RPMI8226 (cell line): ENCODE data around the gene HILPDA.
A peak's percentile ranks its signal among the peaks of the same experiment; 100 is the strongest.

Source experiments
- DNase-seq: peaks from one replicate; pipeline ENCODE4 v3.0.0-alpha.2; 2015

Gene HILPDA, protein sequence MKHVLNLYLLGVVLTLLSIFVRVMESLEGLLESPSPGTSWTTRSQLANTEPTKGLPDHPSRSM

DNA sequence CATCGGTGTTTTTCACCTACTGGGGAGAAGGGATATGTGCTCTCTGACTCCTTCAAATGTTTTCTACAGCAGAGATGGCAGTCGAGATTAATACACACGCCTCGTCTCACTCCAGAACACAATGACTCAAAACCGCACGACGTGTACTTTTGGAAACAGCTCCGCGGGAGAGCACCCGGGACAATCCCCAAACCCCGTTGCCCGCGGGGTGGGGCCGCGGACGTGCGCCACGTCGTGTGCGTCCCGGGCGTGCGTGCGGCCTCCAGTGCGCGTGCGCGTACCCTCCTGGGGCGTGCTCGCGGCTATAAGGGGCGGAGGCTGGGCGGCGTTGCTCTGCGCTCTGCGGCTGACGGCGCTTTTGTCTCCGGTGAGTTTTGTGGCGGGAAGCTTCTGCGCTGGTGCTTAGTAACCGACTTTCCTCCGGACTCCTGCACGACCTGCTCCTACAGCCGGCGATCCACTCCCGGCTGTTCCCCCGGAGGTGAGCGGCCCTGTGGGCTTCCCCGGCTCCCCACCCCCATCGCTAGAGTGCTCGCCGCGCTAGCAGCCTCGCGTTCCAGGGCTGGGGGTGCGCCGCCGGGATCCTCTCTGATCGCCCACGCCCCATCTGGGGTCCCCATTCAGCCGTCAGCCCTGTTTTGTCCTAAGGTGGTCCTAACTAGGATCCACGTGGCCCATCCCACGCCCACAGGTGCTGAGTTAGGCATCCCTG lies at the start of gene HILPDA:
HILPDA (plus strand) TSS at position 336 of the 712 bp plus-strand sequence. CDS start 1,391 bp downstream, outside the sequence.
- peak; percentile 97 for DNase-seq

DNA sequence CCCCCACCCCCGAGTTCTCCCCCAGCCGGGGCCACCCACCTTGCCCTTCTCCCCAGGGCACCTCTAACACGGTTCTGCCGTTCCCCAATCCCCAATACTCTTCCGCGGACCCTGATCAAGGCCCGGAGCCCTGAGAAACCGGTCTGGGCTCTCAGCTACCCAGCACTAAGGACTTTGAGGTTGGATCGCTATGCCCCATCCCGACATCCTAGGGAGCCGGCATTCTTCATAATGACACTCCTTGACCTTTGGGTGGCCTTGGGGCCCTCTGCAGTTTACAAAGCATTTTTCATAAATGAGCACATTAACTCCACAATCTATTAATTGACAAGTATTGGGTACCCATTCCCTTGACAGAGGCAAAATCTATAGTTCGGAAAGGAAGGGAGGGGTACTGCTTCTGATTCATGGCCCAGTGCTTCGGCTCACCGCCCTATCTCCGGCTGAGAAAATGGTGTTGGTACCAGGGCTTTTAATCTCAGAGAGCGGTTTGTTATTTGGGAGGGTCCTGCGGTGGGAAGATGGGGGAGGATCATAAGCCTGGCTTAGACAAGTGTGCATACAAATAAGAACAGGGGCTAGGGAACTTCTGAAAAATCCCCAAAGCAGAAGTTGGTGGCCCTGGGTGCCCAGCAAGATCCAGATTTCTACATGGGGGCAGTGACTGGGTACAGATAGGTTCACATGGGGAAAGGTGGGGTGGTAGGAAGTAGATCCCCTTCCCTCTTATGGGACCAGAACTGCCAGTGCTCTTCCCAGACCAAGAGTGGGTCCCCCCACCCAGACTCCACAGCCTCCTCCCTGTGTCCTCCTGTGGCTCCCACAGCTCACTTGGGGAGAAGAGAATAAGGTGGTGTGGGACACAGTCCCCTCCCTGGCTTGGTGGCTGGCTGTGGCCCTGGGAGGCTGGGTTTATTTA lies 49.1 kb upstream of the HILPDA start:
- no peak for DNase-seq

DNA sequence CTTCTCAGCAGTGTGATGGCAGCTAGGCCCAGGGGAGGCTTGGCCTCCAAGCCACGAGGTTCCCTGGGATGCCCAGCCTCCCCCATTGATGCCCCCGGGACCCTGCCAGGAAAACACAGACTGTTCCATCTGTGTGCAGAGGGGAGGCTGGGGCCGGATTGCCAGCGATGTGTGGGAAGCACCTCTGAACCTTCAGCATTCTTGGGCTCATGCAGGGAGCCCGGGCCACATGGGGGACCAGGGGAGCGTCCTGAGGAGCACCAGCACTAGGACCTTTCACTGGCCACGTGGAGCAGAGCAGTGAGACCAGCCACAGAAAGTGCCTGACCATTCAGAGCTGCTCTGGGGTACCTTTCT lies 48.5 kb upstream of the HILPDA start:
- DNase-seq = no peak

DNA sequence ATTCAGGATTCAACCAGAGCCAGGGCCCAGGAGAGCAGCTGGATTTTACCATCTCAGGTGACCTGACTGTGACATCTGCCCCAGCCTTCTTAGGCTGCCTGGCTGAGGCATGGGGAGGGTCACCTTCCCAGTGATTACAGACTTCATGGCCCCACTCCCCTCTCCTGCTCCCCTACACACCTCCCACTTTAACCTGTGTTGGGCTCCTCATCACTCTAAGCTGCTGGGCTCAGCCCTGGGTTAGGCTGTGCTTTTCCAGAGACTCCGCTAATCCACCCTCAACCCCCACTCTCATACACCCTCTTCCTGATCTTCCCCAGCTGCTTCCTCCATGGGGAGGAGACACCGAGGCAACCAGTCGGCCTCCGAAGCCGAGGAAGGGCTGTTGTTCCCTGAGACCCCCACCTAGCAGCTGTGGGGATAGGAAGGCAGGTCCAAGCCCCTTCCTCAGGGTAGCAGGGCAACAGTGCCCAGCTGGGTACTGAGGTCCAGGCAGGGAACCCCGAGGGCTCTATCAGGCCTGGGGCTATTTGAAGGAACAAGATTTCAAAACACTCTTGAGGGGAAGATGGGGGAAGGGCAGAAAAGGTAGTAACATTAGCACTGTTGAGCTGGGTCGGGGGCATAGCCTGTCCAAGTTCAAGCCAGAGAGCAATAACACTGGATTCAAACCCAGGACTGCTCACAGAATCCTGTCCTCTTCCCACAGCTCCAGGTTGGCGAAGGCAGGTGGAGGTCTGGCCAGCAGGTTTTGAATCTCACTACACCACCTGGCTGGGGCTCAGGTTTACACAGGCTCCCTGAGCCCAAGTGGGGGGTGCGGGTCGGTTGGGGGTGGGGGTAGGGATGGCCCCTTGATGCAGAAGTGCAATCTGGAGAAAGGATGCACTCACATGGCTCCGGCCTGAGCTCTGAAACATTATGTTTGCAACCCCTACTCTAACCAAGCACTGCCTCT lies 47.6 kb upstream of the HILPDA start:
- DNase-seq = no peak

DNA sequence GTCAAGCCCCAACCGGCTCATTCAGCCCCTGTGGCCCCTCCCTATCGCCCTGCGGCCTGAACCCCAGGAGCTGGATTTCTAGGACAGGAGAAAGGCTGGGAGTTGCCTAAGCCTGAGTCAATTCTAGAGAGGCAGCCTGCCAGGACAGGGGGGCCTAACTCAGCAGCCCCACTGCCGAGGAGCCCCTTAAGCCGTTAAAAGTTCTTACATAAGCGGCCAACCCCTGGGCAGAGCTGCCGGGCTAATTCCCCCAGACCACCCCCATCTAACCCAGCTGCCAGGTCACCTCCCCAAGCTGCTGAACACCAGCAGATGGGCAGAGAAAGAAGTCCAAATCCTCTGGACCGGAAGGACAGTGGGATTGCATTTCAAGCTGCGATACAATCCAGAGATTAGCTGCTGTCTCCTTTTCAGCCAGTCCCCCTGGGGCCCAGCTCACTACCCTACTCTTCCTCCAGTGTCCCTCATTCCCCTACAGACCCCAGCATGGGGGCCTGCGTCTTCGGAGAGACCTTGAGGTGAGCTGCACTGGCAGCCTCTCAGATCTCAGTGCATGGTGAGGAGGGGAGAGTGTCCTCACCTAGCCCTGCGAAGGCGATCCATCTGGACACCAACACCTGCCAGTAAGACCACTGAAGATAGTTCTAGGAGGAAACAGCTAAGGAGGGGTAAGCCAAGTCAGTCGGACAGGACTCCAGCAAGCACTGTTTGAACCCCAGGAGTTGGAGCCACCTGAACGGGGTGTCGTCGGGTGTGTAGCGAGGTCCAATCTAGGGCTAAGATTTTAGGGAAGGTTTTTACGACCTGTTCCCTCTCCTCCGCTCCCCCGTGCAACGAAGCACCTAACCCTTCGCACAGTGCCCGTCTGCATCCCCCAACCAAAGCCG lies 46.7 kb upstream of the HILPDA start:
- peak; percentile 31 for DNase-seq

DNA sequence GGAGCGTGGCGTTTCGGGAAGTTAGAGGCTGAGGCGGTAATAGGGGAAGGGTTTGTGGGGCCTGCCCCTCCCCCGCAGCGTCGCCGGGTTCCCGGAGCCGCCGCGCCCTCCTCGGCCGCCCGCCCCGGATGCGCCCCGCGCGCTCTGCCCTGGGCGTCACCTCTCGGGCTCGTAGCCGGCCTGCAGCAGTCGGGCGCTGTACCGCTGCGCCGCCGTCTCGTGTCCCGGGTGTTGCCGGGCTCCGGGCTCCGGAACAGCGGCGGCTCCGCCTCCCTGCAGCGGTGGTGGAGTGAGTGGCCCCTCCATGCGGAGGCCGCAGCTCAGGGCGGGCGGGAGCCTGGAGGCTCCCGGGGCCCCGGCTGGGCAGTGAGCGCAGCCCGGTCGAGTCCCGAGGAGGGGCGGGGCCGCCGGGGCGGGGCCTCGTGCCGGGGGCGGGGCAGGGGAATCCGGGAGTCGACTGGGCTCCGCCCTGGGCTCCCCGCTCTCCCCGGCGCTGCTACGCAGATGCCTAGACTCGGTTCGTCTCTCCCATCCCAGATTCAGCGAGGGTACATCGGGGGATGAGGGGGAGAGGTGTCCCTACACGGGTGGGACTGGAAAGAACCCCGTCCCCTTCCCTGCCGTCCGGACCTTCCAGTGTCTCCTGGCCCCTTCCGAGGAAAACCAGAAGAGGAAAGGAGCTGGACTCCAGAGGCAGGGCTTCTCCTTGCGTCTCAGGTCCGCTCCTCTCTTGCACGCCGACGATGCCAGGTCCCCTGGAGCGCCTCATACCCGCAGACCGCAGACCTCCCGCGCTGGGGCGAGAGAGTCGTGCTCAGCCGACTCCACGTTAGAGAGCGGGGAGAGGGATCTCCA lies 45.9 kb upstream of the HILPDA start, which contains the start of gene IMPDH1:
IMPDH1 (minus strand) TSS at position 387 of the 855 bp plus-strand sequence; CDS start at position 306, 81 bp downstream.
- DNase-seq = peak; percentile 89

DNA sequence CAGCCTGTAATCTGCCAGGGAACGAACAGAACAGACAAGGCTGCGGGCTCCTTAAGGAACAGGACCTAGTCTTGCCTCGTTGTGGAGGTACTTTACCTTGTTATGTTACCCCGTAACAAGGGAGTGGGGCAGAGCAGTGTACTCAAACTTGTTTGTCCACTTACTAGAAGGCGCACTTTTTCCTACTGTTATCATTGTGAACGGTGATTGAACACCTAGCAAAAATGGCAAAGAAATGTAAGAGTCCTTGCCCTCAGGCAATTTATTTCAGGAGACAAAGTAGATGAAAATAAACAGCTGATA lies 45.3 kb upstream of the HILPDA start:
- no peak for DNase-seq

DNA sequence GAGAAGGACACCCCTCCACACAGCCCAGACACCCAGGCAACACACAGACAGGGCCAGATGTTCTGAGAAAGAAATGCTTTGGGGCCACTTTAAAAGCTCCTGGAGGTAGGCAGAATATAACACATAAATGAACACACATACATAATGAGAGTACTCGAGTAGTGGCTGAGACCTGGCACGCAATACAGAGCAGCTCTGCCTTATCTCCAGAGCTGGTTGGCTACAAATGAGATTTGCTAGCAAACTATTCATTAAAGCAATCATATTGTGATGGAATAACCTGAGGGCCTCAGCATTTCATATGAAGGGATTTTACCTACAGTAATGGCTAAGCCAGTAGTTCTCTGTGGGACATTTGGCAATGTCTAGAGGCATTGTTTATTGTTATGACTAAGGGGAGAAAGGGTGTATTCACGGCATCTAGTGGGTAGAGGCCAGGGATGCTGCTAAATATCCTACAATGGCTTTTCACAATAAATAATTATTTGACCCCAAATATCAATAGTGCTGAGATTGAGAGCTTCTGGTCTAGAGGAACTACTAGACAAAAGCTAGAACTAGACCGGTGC lies 40.4 kb upstream of the HILPDA start:
- no peak for DNase-seq

DNA sequence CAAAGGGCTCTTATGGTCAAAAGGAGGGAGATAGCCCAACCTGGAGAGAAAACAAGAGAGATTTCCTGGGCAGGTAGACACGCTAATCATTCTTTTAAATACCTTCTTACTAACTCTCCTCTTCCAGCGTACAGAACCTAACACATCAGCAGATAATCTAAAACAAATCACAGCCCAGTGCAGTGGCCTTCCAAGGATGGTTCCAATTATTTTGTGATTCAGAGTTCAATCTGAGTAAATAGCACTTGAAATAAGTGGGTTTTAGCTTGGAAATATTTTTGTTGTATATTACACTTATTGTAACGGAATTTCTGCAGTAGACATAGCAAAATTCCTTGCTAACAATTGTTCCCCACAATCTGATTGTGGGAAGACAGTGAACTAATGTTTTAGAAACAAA lies 38.6 kb upstream of the HILPDA start:
- no peak for DNase-seq

DNA sequence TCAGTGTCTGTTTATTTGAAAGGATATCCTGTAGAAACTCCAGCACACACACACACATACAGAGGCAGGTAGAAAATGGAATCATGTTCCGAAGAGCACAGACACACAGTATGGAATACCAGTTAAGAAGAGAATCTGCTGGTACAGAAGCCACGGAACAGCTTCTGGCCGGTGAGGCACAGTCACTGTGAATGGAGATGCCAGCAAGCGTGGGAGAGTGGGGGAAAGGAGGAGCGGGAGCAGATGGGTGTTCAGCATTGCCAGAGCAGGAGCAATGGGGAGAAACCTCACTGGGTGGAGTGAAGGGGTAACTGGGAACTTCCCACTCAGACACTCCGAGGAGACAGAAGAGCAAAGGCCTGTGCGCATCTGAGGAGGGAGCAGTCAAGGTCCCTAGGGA lies 36.4 kb upstream of the HILPDA start:
- DNase-seq = no peak

DNA sequence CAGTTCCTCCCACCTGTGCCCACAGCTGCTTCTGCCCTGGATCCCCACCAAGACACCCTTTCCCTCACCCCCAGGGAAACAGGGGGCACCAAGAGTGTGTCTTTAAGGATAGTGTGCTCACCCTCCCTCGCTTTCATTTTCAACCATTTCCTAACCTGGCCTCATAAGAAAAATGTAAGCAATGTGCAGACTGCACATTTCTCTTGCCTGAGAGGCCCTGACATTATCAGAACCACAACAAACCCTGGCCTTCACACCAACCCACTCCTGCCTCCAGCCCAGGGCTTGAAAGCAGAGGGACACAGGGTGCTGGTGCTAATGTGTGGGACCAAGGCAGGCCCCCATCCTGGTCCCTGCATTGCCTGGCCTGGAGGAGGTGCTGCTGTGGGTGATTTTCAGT lies 34.9 kb upstream of the HILPDA start:
- DNase-seq = no peak

DNA sequence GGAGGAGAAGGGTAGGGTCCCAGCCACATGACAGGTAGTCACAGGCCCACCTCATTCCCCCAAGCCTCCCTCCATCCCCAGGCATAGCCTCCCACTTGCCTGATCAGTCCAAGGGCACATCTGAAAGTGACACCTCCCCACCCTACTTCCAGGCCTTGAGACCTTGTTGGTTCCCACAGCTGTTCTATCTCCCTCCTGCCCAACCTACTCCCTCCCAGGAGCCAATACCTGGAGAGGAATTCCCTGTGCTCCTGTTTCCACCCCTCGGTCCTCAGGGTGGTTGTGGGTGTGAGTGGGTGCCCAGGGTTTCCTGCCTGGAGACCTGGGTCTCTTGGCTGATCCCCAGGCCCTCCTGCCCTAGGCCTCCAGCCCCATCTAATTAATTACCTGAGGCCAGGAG lies 34.3 kb upstream of the HILPDA start:
- DNase-seq = no peak

DNA sequence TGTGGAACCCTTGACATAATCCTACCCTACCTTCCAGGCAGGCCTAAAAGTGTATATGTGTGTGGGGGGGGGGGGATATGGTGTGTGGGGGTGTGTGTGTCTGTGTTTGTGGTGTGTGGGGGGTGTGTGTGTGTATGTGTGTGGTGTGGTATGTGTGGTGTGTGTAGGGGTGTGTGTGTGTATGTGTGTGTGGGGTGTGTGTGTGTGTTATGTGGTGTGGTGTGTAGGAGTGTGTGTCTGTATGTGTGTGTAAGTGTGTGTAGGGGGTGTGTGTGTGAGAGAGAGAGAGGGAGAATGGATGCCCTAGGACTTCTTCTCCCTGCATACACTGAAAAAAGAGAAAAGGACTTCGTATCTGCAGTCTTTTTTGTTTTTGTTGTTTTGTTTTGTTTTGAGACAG lies 33.6 kb upstream of the HILPDA start:
- no peak for DNase-seq

DNA sequence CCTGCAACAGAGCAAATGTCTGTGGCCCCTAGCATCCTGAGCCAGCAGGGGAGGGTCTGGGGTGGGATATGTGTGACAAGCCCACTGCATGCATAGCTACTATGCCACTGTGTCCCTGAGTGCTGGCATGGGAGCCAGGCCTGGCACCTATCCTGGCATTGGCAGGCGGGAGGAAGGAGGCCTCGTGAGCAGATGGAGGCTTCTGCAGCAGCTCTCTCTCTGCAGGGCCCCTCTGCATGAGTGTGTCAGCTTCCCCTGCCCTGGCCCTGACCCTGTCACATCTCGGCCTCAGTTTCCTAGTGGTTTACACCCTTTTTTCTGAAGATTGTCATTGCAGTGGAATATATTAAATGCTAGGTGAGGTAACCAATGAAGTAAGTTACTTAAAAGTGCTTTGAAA lies 32.8 kb upstream of the HILPDA start:
- DNase-seq = no peak

DNA sequence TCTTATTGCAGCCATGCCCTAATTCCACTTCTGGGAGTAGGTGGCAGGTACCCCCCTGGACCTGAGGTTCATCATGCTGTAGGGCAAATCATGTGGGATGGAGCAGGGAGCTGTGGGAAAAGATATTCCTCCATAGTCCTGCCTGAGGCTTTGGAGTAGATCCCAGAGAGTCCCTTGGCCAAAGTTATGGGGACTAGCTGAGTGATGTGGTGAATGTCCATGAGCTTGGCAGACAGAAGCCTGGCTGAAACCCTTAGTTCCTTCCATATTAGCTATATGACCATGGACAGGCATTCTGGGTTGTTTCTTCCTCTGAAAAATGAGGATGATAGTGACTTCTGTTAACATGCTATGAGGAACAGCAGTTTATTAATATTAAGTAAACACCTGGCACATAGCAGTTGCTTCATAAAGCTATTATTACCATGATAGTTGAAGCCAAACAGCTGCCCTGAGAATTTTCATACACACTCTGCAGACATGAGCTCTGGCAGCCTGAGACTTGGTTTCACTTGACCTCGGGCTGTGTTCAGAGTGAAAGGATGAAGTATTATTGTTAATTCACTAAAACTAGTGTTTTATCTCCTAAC lies 30.9 kb upstream of the HILPDA start:
- no peak for DNase-seq

DNA sequence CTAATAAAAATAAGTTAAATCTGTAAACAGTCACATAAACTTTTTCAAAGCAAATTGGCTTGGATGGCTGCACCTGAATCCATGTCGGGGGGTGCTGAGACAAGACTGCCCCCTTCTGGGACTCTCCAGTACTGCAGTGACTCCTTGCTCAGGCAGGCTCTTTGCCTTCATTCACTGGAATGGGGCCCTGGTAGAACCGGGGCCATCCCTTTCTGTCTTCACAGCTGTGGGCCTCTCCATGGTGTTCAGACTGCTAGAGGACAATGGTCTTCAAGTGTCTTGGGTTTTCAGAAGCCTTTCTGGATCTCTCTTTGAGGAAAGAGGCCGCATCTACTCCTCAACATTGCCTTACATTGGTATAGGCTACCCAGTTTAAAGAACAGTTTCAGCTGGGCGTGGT lies 29.8 kb upstream of the HILPDA start:
- DNase-seq = peak; percentile 80

DNA sequence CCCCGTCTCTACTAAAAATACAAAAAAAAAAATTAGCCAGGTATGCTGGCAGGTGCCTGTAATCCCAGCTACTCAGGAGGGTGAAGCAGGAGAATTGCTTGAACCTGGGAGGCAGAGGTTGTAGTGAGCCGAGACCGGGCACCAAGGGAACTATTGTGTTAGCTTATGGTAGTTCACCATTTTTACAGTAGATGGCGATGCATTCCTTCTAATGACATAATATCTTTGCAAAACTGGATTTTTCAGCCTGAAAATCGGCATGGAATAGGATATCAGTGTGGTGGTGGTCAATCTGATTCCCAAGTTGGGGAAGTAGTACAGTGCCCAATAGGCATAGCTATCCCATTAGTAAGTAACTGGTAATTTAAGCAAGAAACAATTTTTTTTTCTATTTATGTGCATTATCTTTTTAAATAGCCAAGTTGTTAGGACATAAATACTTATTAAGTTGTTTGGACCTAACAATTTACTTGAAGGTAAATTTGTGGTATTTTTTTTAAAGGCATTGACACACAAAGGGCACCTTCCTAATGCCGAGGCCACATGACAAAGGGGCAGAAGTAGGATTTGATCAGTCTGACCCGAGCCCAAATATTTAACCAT lies 28.3 kb upstream of the HILPDA start:
- peak; percentile 74 for DNase-seq

DNA sequence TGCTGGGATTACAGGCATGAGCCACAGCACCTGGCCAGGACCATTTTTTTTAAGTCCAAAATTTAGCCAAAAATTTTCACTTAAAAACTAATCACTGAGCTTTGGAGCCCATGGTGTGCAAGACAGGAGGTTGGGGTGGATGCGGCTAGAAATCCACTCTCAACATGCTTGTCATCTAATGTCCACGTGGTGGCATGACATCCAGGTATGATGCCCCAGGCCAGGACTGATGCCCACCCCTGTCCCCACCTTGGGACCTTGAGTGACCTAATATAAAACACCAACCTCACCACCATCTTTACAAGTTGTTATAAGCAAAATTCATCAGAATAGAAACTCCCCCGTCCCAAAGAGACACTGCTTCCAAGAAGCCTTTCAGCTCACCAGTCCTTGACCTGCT lies 25.5 kb upstream of the HILPDA start:
- no peak for DNase-seq

DNA sequence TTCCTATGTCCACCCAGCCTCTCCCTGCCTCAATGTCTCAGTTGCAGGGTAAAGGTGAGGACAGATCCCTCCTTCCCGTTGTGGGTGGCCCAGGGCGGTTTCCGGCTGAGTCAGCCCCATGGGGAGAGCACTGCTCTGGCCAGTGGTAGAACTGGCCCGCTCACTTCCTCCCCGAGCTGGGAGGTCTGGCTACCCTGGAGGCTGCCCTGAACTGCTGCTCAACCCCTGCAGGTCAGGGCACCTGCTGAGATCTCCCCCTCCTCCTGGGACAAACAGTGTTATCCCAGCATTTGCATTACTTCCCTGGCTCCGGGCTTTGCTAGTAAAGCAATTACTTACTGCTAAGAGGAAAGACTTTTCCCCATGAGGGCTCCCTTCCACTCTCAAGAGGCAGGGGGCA lies 24.5 kb upstream of the HILPDA start:
- DNase-seq = no peak

DNA sequence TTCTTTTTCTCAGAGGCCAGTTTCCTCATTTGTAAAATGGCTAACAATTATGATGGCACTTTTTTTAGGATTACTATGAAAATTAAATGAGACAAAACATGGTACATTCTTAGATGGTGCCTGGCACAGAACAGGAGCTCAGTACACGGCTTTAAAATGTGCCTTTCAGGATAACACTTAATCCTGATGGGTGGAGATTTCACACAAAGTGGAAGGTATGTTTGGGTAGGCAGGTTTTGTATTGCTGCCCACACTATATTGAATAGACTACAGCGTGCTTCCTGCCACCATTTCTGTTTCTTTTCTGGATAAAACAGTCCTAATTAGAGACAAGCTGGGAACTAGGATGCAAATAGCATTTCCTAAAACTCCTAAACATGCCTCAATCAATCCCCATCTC lies 23.9 kb upstream of the HILPDA start:
- no peak for DNase-seq
